Activated T-helper 17 cell treated with anti-CD3 and anti-CD28 coated beads, Interleukin-2, amount 50 U/mL, for 72 hours (primary cell): Measurements from ENCODE around the gene STRADB. TPM values are rescaled to one million over a fixed set of nuclear protein-coding genes. Genes with fewer than 3 reads are reported as not detected.

Source experiments
- ATAC-seq: fragments of 150-1000 bp; cut with Tn5 transposase; replicated peaks from 2 replicates; pipeline ENCODE4 v1.10.0; 2021; ENCODE audit warnings: mild to moderate bottlenecking, moderate library complexity
- H3K27ac Mint-ChIP-seq: one replicate; pipeline ENCODE4 v1.8.0; 2022; ENCODE audit warnings: mixed read lengths
- H3K27me3 Mint-ChIP-seq: one replicate; pipeline ENCODE4 v1.8.0; 2022; ENCODE audit warnings: mixed read lengths
- H3K36me3 Mint-ChIP-seq: one replicate; pipeline ENCODE4 v1.8.0; 2022; ENCODE audit warnings: low read depth, mild to moderate bottlenecking, mixed read lengths
- H3K4me1 Mint-ChIP-seq: one replicate; pipeline ENCODE4 v1.8.0; 2022; ENCODE audit warnings: mixed read lengths
- H3K4me3 Mint-ChIP-seq: one replicate; pipeline ENCODE4 v1.8.0; 2022; ENCODE audit warnings: mild to moderate bottlenecking, mixed read lengths
- H3K9me3 Mint-ChIP-seq: one replicate; pipeline ENCODE4 v1.8.0; 2022; ENCODE audit warnings: mixed read lengths
- total RNA-seq, 2 donors: library from RNA; stranded (reverse); gene quantifications; one replicate each; pipeline ENCODE4 v1.2.3, GENCODE V29; 2022

Gene STRADB
- total RNA-seq = 10 to 100 TPM; 13.6 to 14.5 TPM

DNA sequence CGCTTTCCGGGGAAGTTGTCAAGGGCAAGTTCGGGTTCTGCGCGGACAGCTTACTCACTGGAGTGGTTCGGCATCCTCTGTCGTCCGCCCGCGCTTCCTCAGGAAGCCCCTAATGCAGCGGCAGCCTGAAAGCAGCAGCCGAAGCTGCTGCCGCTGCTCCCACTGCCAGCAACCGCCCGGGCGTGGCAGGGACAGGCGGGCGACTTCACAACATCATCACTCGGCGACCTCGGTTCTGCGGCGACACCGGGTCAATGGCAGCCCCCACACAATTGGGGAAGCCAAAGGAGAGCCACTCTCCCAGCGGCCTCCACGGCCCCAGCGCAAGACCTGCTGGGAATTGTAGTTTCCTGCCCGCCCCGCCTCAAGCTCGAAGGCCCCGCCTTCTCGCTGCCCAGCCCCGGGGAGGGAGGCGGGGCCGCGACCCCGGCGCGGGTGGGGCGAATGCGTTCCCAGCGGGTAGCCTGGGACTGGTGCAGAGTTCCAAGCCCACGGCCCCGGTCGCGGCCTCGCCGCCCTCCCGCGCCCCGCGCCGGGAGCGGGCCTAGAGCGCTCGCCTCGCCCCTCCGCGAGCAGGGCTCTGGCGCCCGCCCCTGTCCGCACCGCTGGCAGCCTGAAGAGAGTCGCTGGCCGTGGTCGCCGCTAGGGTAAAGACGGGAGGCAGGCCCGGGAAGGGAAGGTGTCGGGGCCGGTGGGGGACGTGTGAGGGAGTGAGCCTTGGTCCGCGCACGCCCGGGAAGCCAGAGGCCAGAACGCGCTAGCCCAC, at the start of gene STRADB, which contains the start of gene TRAK2:
TSS of gene STRADB (plus strand) at position 449 of the 766 bp plus-strand sequence. CDS start 3,101 bp downstream, outside the sequence.
TSS of gene TRAK2 (minus strand) at position 167 of the 766 bp plus-strand sequence. CDS start 30,951 bp downstream, outside the sequence.
- H3K36me3 Mint-ChIP-seq = peaks cover 31% of the 10 kb centered on the region

DNA sequence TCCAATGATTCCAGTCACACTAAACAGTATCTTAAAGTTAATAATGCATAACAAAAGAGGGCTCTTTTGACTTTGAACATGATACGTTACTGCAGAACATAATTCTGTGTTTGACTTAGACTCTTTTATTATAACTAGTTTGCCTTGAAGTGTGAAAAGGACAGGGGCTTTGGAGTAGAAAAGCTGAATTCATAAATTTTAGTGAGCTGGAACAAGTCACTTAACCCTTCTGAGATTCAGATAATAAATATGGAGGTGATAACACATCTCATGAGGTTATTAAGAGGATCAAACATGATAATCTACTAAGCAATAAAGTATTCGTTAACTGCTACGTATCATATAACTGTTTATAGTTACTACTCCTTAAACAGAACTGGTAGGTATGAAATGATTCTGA, 49.7 kb upstream of the STRADB start:
- Mint-ChIP-seq H3K36me3 (peaks cover 75% of the 10 kb centered on the region), H3K4me3 (no peak overlapping the region), H3K27me3 (no peaks in the 10 kb centered on the region), H3K4me1 (peaks cover 11% of the 10 kb centered on the region), H3K9me3 (no peaks in the 10 kb centered on the region), H3K27ac (peak overlapping the region; percentile 63)
- no peak for ATAC-seq

More for the DNA sequence above, at the start of gene STRADB, which contains the start of gene TRAK2:
- ATAC-seq = peak; percentile 90
- H3K4me1 Mint-ChIP-seq = peaks cover 23% of the 10 kb centered on the region
- H3K9me3 Mint-ChIP-seq = no peaks in the 10 kb centered on the region
- H3K4me3 Mint-ChIP-seq = peak within 1 kb of the TSS; percentile 98
- H3K27me3 Mint-ChIP-seq = no peaks in the 10 kb centered on the region
- H3K27ac Mint-ChIP-seq = peak within 1 kb of the TSS; percentile 95

- no peak overlapping the region for H3K27ac Mint-ChIP-seq
- H3K4me1 Mint-ChIP-seq = peaks cover 11% of the 10 kb centered on the region
- peaks cover 68% of the 10 kb centered on the region for H3K36me3 Mint-ChIP-seq
- ATAC-seq = no peak
- H3K9me3 Mint-ChIP-seq = no peaks in the 10 kb centered on the region
- H3K4me3 Mint-ChIP-seq = no peak overlapping the region
- no peaks in the 10 kb centered on the region for H3K27me3 Mint-ChIP-seq
These were observed 48.6 kb upstream of the STRADB start for GRCh38 chr2:201402651-201403562.

- no peaks in the 10 kb centered on the region for H3K9me3 Mint-ChIP-seq
- peaks cover 14% of the 10 kb centered on the region for H3K4me1 Mint-ChIP-seq
- no peak overlapping the region for H3K27ac Mint-ChIP-seq
- no peak overlapping the region for H3K4me3 Mint-ChIP-seq
- no peaks in the 10 kb centered on the region for H3K27me3 Mint-ChIP-seq
- H3K36me3 Mint-ChIP-seq = peaks cover 61% of the 10 kb centered on the region
- ATAC-seq = no peak
These were observed 47.7 kb upstream of the STRADB start for GRCh38 chr2:201403880-201404279.

- peak overlapping the region; percentile 29 for H3K27ac Mint-ChIP-seq
These were observed 46.8 kb upstream of the STRADB start for GRCh38 chr2:201404699-201405280.

GRCh38 chr2:201406077-201406662, 45.4 kb upstream of the STRADB start:
- Mint-ChIP-seq H3K36me3 (peaks cover 46% of the 10 kb centered on the region), H3K4me3 (peak overlapping the region; percentile 30), H3K27me3 (no peaks in the 10 kb centered on the region), H3K4me1 (peaks cover 15% of the 10 kb centered on the region), H3K27ac (peak overlapping the region; percentile 29), H3K9me3 (no peaks in the 10 kb centered on the region)
- peak; percentile 67 for ATAC-seq

More at GRCh38 chr2:201404699-201405280, 46.8 kb upstream of the STRADB start:
- Mint-ChIP-seq H3K4me3 (peak overlapping the region; percentile 13), H3K36me3 (peaks cover 52% of the 10 kb centered on the region), H3K9me3 (no peaks in the 10 kb centered on the region), H3K4me1 (peaks cover 14% of the 10 kb centered on the region), H3K27me3 (no peaks in the 10 kb centered on the region)
- peak; percentile 86 for ATAC-seq

- Mint-ChIP-seq H3K9me3 (no peaks in the 10 kb centered on the region), H3K36me3 (peaks cover 46% of the 10 kb centered on the region), H3K27ac (peak overlapping the region; percentile 29), H3K27me3 (no peaks in the 10 kb centered on the region), H3K4me3 (no peak overlapping the region), H3K4me1 (peaks cover 24% of the 10 kb centered on the region)
- ATAC-seq = no peak
These were observed 44.3 kb upstream of the STRADB start for GRCh38 chr2:201407265-201407664.

DNA sequence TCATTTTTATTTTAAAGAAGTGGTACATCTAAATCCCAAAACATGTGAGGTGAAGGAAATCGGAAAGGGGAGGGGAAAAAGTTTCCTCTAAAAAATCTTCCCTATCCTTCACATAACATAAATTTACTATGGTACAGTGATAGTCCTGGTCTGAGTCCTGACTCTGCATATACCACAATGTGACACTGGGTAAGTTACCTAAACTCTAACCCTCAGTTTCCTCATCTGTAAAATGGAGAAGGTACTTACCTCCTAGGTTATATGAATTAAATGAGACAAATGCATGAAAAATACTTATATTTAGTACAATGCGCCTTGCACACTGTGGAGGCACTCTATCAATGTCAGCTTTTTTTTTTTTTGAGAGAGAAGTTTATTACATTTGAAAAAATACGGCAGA, 42.6 kb upstream of the STRADB start:
- H3K27ac Mint-ChIP-seq = no peak overlapping the region
- peaks cover 27% of the 10 kb centered on the region for H3K4me1 Mint-ChIP-seq
- H3K27me3 Mint-ChIP-seq = no peaks in the 10 kb centered on the region
- no peaks in the 10 kb centered on the region for H3K9me3 Mint-ChIP-seq
- H3K36me3 Mint-ChIP-seq = peaks cover 38% of the 10 kb centered on the region
- H3K4me3 Mint-ChIP-seq = no peak overlapping the region
- ATAC-seq = no peak

GRCh38 chr2:201411421-201411820, 40.1 kb upstream of the STRADB start:
- Mint-ChIP-seq H3K4me3 (no peak overlapping the region), H3K27me3 (no peaks in the 10 kb centered on the region), H3K36me3 (peaks cover 20% of the 10 kb centered on the region), H3K9me3 (no peaks in the 10 kb centered on the region), H3K4me1 (peaks cover 16% of the 10 kb centered on the region), H3K27ac (peak overlapping the region; percentile 57)
- ATAC-seq = no peak

DNA sequence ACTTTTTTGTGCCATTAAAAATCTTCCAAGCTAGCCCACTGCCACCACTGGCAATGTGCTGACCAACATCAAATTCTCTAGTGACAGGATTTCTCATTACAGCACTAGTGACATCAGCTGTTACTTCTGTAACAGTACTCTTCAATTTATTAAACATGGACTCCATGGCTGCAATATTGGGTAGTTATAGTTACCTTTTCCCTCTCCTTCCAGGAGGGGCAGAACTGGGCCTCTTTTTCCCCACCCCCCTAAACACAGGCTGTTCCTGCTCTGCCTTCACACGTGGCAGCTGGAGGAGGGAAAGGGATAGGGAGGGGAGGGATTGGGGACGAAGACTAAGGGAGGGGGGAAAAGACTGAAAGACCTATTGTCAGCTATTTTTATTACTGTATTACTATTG, 38.4 kb upstream of the STRADB start:
- no peaks in the 10 kb centered on the region for H3K27me3 Mint-ChIP-seq
- no peak for ATAC-seq

GRCh38 chr2:201413552-201413951, 38.0 kb upstream of the STRADB start:
- Mint-ChIP-seq H3K27me3 (no peaks in the 10 kb centered on the region), H3K27ac (no peak overlapping the region), H3K36me3 (peaks cover 24% of the 10 kb centered on the region), H3K9me3 (no peaks in the 10 kb centered on the region), H3K4me1 (peaks cover 13% of the 10 kb centered on the region), H3K4me3 (no peak overlapping the region)
- ATAC-seq = no peak

More for the DNA sequence above, 38.4 kb upstream of the STRADB start:
- Mint-ChIP-seq H3K36me3 (peaks cover 22% of the 10 kb centered on the region), H3K9me3 (no peaks in the 10 kb centered on the region), H3K27ac (no peak overlapping the region), H3K4me3 (no peak overlapping the region), H3K4me1 (peaks cover 14% of the 10 kb centered on the region)

DNA sequence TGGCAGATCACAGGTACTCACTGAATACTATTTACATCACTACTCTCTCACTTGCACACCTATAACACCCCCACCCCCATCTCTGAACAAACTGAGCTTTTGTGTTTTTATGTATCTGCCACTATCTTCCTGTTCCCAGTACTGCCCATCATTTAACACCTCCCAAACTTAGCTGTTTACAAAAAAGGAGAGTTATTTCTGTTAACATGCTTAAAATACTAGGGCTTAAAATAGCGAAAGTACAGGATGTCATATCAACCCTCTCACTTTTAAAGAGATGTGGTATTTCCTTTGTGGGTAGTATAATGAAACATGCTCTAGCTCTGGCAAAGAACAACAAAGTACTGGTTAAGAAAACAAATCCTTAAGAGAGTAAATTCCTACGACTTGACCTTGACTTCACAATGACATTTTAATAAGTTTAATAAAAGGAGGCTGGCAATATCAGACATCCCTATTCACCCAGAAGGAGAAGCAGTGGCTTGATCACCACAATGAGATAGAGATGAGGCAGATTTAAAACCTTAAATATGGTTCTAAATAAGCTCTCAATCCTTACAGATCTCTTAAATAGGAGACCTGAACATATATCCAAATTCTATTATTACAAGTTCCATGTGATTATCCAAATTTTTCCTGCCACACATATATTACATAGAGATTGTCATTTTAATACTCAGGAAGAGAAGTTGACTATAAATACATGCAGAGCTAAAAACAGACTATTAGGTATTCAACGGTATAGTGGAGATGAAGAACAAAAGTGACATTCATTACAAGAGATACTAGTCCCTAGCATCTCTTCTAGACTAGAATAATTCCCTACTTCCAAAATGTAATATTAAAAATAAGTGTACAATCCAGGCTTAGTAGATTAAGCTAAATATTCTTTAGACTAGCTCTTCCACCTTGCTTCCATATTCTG, 37.2 kb upstream of the STRADB start:
- no peak overlapping the region for H3K27ac Mint-ChIP-seq
- H3K9me3 Mint-ChIP-seq = no peaks in the 10 kb centered on the region
- peaks cover 32% of the 10 kb centered on the region for H3K36me3 Mint-ChIP-seq
- no peak overlapping the region for H3K4me3 Mint-ChIP-seq
- ATAC-seq = peak; percentile 88
- peaks cover 22% of the 10 kb centered on the region for H3K4me1 Mint-ChIP-seq
- H3K27me3 Mint-ChIP-seq = no peaks in the 10 kb centered on the region

- H3K36me3 Mint-ChIP-seq = peaks cover 40% of the 10 kb centered on the region
- no peaks in the 10 kb centered on the region for H3K9me3 Mint-ChIP-seq
- H3K27ac Mint-ChIP-seq = no peak overlapping the region
- peaks cover 26% of the 10 kb centered on the region for H3K4me1 Mint-ChIP-seq
- H3K27me3 Mint-ChIP-seq = no peaks in the 10 kb centered on the region
- no peak overlapping the region for H3K4me3 Mint-ChIP-seq
- no peak for ATAC-seq
These were observed 36.4 kb upstream of the STRADB start for GRCh38 chr2:201415149-201415548.
